HG02759 (cell line): ENCODE results near the gene WNT4.

Experiments used
- ATAC-seq: cut with Tn5 transposase; IDR thresholded peaks from one replicate; pipeline ENCODE4 v1.9.1; 2021; ENCODE audit warnings: mild to moderate bottlenecking, moderate library complexity; ENCODE audit not compliant: unreplicated experiment

WNT4 gene

DNA sequence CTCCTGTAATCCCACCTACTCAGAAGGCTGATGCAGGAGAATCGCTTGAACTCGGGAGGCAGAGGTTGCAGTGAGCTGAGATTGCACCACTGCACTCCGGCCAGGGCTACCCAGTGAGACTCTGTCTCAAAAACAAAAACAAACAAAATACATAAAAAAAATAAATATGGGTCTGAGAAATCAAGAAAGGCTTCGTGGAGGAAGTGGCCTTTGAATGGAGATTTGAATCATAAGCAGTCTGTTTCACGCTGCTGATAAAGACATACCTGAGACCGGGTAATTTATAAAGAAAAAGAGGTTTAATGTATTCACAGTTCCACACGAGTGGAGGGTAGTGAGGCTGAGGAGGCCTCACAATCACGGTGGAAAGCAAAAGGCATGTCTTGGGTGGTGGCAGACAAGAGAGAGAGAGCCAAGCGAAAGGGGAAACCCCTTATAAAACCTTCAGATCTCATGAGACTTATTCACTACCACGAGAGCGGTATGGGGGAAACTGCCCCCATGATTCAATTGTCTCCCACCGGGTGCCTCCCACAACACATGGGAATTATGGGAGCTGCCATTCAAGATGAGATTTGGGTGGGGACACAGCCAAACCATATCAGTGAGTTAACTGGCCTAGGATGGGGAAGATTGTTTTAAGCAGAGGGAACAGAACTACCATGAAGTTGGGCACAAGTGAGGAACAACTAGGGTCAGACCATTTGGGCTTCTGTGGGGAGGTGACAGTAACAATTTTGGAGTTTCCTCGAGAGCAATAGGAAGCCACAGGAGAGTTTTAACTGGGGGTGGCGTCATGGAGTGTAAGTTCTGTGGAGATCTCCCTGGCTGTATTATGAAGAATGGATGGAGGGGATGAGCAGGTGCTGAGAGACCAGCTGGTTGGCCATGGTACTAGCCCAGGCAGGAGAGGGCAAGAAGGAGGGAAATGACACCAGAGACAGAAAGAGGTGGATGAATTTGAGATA is 22.2 kb upstream of the WNT4 start:
- ATAC-seq: no peak

DNA sequence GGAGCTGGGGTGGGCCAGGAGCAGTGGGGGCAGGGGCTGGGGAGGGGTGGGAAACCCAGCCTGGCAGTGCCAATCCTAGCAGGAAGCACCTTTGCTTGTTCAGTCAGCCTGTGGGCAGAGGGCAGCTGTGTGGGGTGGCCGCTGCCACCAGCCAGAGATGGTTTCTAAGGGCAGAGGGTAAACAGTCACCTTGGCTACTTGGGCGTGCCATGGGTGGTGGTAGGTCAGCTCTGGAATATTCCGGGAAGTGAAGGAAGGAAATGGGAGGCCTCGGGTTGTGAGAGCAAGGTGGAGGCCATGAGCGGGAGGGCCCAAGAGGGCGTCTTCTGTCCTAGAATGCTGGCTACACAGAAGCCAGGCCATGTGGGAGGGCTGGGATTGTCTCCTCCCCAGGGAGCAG is 20.7 kb upstream of the WNT4 start:
- ATAC-seq: no peak

DNA sequence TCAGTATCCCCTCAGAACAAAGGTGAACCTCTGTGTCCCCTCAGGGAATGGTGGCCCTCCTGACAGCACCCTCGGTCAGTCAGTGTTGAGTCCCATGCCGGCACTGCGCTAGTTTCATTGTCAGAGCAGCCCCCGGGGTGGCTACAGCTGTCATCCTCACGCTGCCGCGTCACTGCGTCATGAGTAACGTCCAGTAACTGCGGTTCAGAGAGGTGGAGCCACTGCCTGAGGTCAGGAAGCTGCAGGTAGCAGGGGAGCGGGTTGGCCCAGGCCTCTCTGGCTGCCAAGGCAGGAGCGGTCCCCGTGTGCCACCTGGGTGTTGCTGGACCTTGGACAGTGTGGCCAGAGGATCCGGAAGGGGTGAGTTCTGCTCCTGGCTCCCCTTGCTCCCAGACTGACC is 20.2 kb upstream of the WNT4 start:
- no peak for ATAC-seq

DNA sequence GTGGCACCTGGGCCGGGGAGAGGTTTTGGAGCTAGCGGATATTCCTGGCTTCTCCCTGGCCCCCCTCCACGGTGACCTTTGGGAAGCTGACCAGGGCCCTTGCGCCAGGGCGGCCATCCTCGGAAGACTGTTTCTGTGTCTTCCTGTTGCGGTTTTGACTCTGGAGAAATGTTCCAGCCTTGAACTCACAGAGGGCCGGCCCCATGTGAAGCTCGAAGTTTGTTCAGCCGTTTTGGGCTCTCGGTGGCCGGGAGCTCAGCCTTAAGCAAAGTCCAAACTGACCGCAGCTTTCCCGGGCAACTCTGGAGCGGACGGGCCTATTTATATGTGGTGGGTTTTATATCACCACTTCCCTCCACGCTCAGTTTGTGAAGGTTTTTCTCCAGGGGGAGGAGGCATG is 17.0 kb upstream of the WNT4 start:
- no peak for ATAC-seq

DNA sequence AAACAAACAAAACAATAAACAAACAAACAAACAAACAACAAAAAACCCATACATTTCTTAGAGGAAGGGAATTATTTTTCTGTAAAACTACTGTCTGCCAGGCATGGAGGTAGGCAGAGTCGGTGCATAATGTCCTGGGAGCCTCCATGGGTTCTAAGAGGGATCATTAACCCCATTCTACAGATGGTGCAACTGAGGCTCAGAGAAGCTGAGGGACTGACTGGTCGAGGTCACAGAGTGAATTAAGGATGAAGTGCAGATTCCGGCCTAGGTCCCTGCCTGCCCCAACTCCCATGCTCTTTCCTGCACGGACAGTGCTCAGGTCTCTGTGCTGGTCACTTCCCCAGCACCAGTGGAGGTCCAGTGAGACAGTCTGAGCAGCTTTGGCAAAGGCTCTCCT is 15.8 kb upstream of the WNT4 start:
- ATAC-seq: no peak

DNA sequence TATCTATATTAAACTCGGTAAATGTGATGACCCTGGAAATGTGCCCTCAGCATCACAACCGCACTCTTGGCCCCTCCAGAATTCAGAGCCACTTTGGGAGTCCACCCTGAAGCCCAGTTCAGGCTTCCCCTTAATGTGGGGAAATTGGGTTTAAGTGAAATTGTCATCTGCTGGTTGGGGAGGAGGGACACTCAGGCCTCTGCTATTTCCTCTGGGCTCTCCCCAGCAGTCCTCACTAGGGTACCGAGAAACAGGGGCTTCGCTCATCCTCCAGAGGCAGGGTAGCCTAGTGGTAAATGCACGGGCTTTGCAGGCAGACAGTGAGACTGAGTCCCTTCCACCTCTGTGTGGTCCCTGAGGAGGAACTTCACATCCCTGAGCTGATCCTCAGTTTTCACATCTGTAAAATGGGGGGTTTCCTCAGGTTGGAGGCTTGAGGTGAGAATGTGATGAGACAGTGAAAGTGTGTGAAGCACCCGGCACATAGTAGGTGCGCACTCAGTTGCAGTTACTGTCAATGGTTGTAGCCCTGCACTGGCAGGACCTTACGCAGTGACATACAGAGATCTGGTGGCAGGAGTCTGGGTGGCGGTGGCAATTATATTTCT is 14.6 kb upstream of the WNT4 start:
- no peak for ATAC-seq

DNA sequence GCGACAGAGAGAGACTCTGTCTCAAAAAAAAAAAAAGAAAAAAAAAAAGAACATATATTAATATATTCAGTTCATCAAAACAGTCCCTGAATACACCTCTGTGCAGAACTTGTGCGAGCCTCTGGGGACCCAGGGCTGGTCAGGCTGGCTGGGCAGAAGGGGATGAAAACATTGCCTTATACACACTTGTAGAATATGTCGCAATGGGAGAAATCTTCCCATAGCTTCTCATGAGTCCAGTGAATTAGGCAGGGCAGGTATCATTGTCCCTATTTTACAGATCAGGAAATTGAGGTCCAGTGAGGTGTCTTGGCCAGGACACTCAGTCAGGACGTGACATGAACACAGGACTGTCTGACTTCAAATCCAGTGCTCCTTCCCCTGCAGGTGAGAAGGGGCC is 12.6 kb upstream of the WNT4 start:
- ATAC-seq: no peak

DNA sequence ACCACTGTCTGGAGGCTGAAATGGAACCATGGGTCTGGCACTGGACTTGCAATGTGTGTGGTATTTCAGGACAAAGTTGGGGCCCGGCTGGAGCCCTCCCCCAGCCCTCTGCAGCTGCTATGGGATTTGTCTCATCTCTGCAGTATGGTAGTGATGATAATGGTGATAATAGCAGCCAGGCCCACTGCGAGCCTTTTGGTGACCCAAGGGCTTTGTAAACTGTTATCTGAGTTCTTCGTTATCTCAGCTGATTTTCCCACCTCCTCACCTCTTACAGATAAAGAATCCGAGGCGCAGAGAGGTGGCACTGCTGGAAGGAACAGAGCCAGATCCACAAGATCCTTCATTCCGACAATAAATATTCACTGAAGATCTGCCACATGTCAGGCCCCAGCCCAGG is 11.7 kb upstream of the WNT4 start:
- ATAC-seq: no peak

DNA sequence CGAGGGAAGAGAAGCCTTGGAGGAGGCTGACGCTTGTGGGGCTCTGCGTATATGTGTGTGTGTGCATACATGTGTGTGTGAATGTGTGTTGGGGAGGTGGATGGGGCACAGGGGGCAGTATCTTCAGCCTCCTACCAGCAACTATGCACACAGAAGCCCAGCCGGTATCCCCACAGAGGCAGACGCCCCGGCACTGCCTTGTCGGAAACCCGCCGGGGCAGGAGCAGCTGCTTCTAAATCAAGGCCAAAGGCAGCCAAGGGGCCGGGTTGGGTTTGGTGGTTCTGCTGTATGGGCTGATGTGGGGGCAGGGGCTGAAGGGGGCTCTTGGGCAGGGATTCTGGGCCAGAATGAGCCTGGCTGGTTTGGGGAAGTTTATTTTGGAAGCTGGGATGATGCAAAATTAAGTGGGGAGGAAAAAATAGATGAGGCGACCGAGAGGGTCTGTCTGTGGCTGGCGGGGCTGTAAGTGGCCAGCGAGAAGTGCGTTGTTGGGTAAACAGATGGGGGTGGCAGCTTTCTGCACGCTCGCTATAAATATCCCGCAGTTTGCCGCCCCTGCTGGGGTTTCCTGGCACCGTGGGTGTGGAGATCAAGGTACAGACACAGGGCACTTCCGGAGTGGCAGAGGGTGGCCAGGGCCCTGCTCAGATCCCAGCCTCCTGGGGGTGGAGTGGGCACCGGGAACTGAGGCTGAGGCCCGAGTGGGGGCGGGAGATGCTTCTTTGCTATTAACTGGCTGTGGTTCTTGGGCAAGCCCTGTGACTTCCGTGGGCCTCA is 11.0 kb upstream of the WNT4 start:
- no peak for ATAC-seq

DNA sequence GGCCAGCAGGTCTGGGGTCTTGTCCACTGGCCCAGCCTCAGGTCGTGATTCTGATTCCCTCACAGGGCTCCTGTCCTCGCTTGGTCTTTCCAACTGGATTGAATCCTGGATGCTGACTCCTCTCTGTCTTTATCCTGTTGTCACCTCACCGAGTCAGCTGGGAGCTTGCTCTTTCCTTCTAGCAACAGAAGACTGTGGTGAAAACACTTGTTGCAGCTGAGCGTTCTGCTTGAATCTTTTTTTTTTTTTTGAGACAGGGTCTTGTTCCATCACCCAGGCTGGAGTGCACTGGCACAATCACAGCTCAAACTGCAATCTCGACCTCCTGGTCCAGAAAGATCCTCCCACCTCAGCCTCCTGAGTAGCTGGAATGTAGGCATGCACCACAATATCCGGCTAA is 8.0 kb upstream of the WNT4 start:
- no peak for ATAC-seq

DNA sequence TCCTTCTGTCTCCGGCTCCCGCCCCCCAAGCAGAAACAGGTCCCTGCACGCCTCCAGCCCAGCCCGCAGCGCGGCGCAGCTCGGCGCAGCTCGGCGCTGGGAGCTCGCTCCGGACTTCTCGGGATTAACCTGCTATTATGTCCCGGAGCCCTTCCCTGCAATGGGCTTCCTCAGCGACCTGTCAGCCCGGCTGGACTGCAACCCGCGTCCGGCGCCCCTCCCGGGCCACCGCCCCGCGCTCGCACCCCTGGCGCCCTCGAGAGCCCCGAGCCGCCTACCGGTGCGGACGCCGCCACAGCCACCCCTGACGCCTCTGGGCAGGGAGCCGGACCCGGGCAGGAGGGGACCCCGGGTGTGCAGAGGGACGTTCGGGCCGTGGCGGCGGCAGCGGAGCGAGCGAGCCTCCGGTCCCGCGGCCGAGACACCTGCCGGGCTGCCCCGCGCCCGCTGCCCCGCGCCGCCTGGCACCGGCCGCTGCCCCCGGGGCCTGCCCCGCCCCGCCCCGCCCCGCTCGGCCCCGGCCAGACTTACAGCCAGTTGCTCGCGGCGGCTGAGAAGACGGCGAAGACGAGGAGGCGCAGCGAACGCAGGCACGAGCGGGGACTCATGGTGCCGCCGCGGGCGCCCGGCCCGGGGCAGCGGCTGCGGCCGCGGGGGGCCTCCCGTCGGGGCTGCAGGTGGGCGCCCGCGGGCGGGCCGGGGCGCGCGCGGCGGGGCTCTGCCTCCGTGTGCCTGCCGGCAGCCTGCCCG is 407 bp downstream of the WNT4 start:
- ATAC-seq: no peak

DNA sequence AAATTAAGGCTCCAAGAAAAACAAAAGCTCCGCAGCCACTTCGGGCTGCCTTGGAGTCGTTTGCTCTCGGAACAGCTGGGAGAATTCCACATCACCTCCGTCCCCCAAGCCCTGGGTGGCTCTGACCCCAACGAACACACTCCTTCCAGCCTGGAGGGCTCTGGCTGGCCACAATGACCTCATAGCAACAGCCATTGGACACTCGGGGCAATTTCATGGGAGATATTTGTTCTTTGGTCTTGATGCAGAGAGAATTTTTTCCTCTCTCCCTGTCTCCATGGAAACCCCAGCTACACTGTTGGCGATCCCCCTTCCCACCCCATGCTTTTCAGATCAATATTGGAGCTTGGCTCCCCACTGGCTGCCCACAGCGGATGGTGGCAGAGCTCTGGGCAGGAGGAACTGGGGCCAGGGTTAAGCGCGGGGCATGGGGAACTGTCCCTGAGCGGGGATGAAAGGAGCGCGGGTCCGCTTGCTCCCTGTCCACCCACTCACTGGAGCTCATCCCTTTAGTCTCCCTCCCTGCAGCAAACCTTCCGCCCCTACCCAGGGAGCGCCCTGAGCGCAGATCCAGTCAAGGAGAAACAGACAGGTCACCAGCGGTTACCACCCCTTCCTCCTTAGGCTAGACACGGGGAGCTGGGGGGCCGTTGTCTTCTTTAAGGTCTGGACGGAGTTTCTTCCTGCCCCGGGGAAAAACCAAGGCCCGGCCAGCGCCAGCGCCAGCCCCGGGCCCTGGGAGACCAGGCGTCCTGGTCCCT is 1.2 kb downstream of the WNT4 start:
- no peak for ATAC-seq

DNA sequence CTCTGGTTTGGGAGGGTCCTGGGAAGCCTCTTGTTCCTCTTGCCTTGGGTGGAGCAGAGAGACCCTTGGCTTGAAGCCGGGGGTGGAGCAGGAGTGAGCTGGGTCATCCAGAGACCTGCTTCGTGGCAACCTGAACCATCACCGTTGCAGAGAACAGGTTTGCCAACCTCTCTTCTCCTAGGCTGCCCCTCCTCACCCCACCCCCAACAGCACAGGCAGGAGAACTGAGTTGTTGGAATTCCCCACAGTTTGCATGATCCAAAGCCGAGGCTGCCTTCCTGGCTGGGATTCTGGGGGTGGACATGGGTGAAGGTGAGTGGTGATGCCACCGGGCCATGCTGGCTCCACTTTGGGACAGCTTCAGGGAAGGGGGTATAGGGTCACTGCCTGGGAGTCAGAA is 2.2 kb downstream of the WNT4 start:
- ATAC-seq: no peak

DNA sequence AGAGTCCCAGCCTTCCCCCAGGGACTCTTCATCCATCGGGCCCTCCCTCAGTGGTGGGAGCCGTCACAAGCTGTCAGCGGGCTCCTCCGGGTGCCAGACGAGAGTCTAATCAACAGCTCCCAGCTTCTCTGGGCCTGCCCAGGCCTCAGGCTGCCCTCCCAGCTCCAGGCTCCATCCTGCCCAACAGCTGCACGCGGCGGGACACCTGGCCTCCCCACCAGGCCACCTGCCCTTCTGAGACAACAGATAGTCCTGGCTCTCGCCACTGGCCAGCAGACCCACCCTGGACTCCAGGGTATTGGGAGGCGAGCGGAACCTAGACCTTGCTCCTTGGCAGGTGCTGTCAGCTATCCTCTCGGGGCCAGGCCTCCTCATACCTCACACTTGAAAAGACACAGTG is 3.1 kb downstream of the WNT4 start:
- ATAC-seq: no peak

DNA sequence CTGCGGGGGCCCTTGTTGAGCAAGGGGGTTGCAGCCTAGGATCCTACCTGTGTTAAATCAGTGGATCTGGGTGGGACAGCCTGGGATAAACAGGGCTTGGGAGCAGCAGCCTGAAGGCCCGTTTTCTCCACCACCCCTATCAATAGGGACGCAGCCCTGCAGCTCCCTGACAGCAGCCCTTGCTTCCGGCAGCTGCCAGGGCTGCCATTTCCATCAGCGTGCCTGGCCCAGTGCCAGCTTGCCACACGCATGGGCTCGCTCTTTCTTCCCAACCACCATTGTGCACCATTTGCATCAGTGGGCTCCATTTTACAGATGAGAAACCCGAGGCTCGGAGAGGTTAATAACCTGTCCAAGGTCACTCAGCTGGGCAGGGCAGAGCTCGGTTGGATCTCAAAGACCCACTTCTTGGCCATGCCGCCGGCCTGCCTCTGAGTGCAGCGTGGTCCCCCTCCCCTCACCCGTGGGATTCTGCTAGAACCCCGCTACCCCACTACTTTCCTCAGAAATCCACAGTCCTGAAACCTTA is 3.8 kb downstream of the WNT4 start:
- ATAC-seq: no peak

DNA sequence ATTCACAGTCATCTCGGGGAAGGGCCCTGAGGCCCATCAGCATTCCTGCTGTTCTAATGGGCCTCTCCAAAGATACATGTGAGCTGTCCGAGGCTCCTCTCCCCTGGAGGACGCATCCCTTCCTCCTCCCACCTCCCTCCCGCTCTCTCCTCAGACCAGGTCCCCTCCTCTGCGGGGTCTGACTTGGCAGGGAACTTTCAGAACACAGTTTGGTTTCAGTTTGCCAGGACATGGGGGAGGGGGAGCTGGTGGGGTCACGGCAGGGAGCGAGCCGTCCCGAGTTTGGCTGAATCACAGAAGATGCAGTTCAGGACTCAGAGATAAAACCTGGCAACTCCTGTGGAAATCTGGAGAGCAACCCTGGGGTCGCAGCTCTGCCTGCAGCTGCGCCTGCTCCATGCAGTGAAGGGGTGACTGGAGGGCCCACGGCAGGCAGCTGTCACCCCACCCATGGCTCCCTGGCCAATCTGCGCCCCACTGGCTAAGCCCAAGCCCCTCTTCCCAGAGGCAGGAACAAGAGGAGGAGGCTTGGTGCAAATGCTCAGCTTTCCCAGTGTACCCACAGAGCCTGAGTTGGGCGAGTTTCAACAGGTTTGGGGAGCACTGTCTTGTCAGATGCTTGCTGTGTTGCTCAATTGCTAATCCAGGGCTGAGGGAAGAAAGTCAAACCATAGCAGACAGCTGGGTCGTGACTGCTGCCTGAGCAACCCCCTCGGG is 5.7 kb downstream of the WNT4 start:
- no peak for ATAC-seq

DNA sequence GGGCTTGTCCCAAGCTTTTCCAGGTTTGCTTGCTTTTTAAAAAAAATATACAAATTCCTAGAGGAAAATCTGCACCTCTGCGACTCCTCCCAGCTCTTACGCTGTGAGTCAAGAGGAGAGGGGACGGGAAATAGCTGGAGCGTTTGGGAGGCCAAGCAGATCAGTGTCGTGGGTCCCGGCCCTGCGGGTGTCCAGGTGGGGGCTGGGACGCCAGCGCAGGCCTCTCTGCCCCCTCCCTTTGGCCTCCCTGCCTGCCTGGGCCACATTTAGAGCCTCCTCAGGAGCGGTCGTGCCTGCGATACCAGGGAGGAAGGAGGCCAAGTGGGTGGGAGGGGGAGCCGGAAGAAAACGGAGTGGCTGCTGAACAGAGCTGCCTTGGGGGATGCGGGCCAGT is 9.0 kb downstream of the WNT4 start:
- no peak for ATAC-seq

DNA sequence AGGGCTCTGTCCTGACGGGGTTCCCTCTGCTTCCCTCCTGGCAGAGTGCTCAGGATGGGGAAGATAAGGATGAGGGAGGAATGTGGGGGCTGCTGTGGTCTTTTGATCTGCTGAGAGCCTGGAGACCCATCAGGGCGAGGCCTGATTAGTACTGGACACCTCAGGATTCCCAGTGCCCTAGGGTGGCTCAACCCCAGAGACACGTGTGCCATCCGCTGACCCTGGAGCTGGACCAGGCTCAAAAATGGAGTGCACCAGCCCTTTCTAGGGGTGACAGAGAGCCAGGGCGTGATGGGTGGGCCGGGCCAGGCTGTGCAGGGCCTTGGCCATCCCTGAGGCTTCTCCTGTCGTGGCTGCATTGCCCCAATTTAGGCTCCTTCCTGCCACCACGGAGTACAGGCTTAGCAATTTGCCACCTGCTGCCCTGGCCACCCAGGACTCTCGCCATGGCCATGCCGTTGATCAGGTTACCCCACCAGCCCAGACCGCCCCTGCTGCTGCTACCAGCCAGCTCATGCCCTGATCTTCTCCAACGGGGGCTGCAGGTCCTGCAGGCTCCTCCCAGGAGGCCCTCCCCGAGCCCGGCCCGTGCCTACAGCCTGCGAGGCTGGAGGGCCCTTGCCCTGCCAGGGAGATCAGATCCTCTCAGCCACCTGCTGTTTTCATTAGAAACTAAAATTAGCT is 9.5 kb downstream of the WNT4 start:
- no peak for ATAC-seq
